IgD-negative memory B cell (primary cell): ENCODE results near the gene PLEKHA4. TPM values are rescaled to one million over a fixed set of nuclear protein-coding genes. Genes with fewer than 3 reads are reported as not detected.
"Not testable (repeated sequence)": the region's sequence is repeated elsewhere in the genome, so short reads cannot be mapped to it uniquely, and the experiment has no call there.

Experiments
- H3K27ac Mint-ChIP-seq, 3 donors: one replicate each; pipeline ENCODE4 v1.8.0; 2020 to 2022; ENCODE audit warnings: mild to moderate bottlenecking in 3 of 3, mixed read lengths in 3 of 3, moderate library complexity in 1 of 3
- H3K27me3 Mint-ChIP-seq: one replicate; pipeline ENCODE4 v1.8.0; 2021; ENCODE audit warnings: mixed read lengths
- H3K36me3 Mint-ChIP-seq: one replicate; pipeline ENCODE4 v1.8.0; 2020; ENCODE audit warnings: mild to moderate bottlenecking, mixed read lengths
- H3K4me1 Mint-ChIP-seq, 3 donors: one replicate each; pipeline ENCODE4 v1.8.0; 2020 to 2022; ENCODE audit warnings: mixed read lengths in 3 of 3, mild to moderate bottlenecking in 1 of 3
- H3K4me3 Mint-ChIP-seq, 4 donors: one replicate each; pipeline ENCODE4 v1.8.0; 2020 to 2022; ENCODE audit warnings: mild to moderate bottlenecking in 4 of 4, mixed read lengths in 4 of 4, moderate library complexity in 3 of 4
- H3K9me3 Mint-ChIP-seq, 3 donors: one replicate each; pipeline ENCODE4 v1.8.0; 2020 to 2021; ENCODE audit warnings: mixed read lengths in 3 of 3, mild to moderate bottlenecking in 1 of 3
- polyA plus RNA-seq: library from polyadenylated mRNA; unstranded; fragments of 300-500 nt; fragmentation: Illumina TruSeq; gene quantifications from one replicate; pipeline ENCODE4 v1.2.3, GENCODE V29; 2021

PLEKHA4 gene
- polyA plus RNA-seq, 1 donor from 2014 or later, result 3.2 TPM

GRCh38 chr19:48861313-48861712, 7.1 kb downstream of the PLEKHA4 start:
- Mint-ChIP-seq H3K27ac (peak overlapping the region in 2 of 3 donors; percentile 46 to 88), H3K36me3 (no peaks in the 10 kb centered on the region), H3K4me3 (peak overlapping the region in 1 of 4 donors; percentile 11), H3K27me3 (peaks cover 5% of the 10 kb centered on the region), H3K9me3 (no peaks in the 10 kb centered on the region), H3K4me1 (peaks cover 0 to 8% (median 3%) of the 10 kb centered on the region in 3 donors)

- Mint-ChIP-seq H3K9me3 (no peaks in the 10 kb centered on the region), H3K4me1 (peaks cover 0 to 8% (median 3%) of the 10 kb centered on the region in 3 donors), H3K36me3 (no peaks in the 10 kb centered on the region), H3K4me3 (peak overlapping the region; percentile 84 to 95 (median 90)), H3K27me3 (peaks cover 1% of the 10 kb centered on the region), H3K27ac (peak overlapping the region in 1 of 3 donors; percentile 69)
These were observed 8.5 kb downstream of the PLEKHA4 start for GRCh38 chr19:48859711-48860572.

- Mint-ChIP-seq H3K27ac (peak overlapping the region in 2 of 3 donors; percentile 26 to 48), H3K27me3 (peaks cover 1% of the 10 kb centered on the region), H3K4me1 (peaks cover 0 to 8% (median 3%) of the 10 kb centered on the region in 3 donors), H3K9me3 (no peaks in the 10 kb centered on the region), H3K4me3 (peak overlapping the region; percentile 84 to 95 (median 90)), H3K36me3 (no peaks in the 10 kb centered on the region)
These were observed 9.3 kb downstream of the PLEKHA4 start for GRCh38 chr19:48858984-48859710.

GRCh38 chr19:48856921-48857320, 11.5 kb downstream of the PLEKHA4 start:
- Mint-ChIP-seq H3K4me3 (peak overlapping the region in 1 of 4 donors; percentile 48), H3K36me3 (no peaks in the 10 kb centered on the region), H3K27me3 (peaks cover 1% of the 10 kb centered on the region), H3K27ac (no peak overlapping the region), H3K9me3 (no peaks in the 10 kb centered on the region), H3K4me1 (peaks cover 0 to 8% (median 3%) of the 10 kb centered on the region in 3 donors)

- Mint-ChIP-seq H3K36me3 (no peaks in the 10 kb centered on the region), H3K27ac (no peak overlapping the region), H3K4me1 (peaks cover 0 to under 1% (median 0%) of the 10 kb centered on the region in 3 donors), H3K9me3 (no peaks in the 10 kb centered on the region), H3K4me3 (no peak overlapping the region), H3K27me3 (no peaks in the 10 kb centered on the region)
These were observed 14.3 kb downstream of the PLEKHA4 start for GRCh38 chr19:48854103-48854502.

- Mint-ChIP-seq H3K4me1 (no peaks in the 10 kb centered on the region), H3K27me3 (no peaks in the 10 kb centered on the region), H3K4me3 (no peak overlapping the region), H3K36me3 (no peaks in the 10 kb centered on the region), H3K9me3 (no peaks in the 10 kb centered on the region), H3K27ac (no peak overlapping the region)
These were observed 14.9 kb downstream of the PLEKHA4 start for GRCh38 chr19:48853483-48853882.

- Mint-ChIP-seq H3K27me3 (no peaks in the 10 kb centered on the region), H3K36me3 (no peaks in the 10 kb centered on the region), H3K27ac (no peak overlapping the region), H3K9me3 (no peaks in the 10 kb centered on the region), H3K4me3 (no peak overlapping the region), H3K4me1 (no peaks in the 10 kb centered on the region)
These were observed 16.1 kb downstream of the PLEKHA4 start for GRCh38 chr19:48852292-48852691.

GRCh38 chr19:48846659-48847058, 21.8 kb downstream of the PLEKHA4 start:
- H3K9me3 Mint-ChIP-seq, H3K27ac Mint-ChIP-seq, H3K36me3 Mint-ChIP-seq, H3K4me3 Mint-ChIP-seq, H3K27me3 Mint-ChIP-seq, H3K4me1 Mint-ChIP-seq: not testable (repeated sequence)

- Mint-ChIP-seq H3K27me3 (no peaks in the 10 kb centered on the region), H3K27ac (no peak overlapping the region), H3K9me3 (no peaks in the 10 kb centered on the region), H3K4me3 (no peak overlapping the region), H3K36me3 (peaks cover 4% of the 10 kb centered on the region), H3K4me1 (peaks cover 0 to 3% (median 1%) of the 10 kb centered on the region in 3 donors)
These were observed 23.0 kb downstream of the PLEKHA4 start for GRCh38 chr19:48845384-48845783.

GRCh38 chr19:48844472-48844871, 23.9 kb downstream of the PLEKHA4 start:
- Mint-ChIP-seq H3K27me3 (no peaks in the 10 kb centered on the region), H3K4me3 (no peak overlapping the region), H3K36me3 (peaks cover 4% of the 10 kb centered on the region), H3K27ac (peak overlapping the region in 1 of 3 donors; percentile 39), H3K9me3 (no peaks in the 10 kb centered on the region), H3K4me1 (peaks cover 0 to 3% (median 1%) of the 10 kb centered on the region in 3 donors)

- no peak overlapping the region for H3K4me3 Mint-ChIP-seq
- H3K27me3 Mint-ChIP-seq, result no peaks in the 10 kb centered on the region
- H3K9me3 Mint-ChIP-seq, result no peaks in the 10 kb centered on the region
- H3K4me1 Mint-ChIP-seq, result peaks cover 0 to 3% (median 2%) of the 10 kb centered on the region in 3 donors
- H3K36me3 Mint-ChIP-seq, result peaks cover 4% of the 10 kb centered on the region
- peak overlapping the region in 1 of 3 donors; percentile 44 for H3K27ac Mint-ChIP-seq
These were observed 25.6 kb downstream of the PLEKHA4 start for GRCh38 chr19:48842789-48843162.

- Mint-ChIP-seq H3K27me3 (no peaks in the 10 kb centered on the region), H3K4me3 (no peak overlapping the region), H3K4me1 (peaks cover 5 to 8% (median 8%) of the 10 kb centered on the region in 3 donors), H3K9me3 (no peaks in the 10 kb centered on the region), H3K27ac (no peak overlapping the region), H3K36me3 (peaks cover 4% of the 10 kb centered on the region)
These were observed 26.8 kb downstream of the PLEKHA4 start for GRCh38 chr19:48841571-48841970.

- Mint-ChIP-seq H3K9me3 (no peaks in the 10 kb centered on the region), H3K36me3 (peaks cover 4% of the 10 kb centered on the region), H3K27me3 (no peaks in the 10 kb centered on the region), H3K27ac (no peak overlapping the region), H3K4me1 (peaks cover 6 to 11% (median 10%) of the 10 kb centered on the region in 3 donors), H3K4me3 (no peak overlapping the region)
These were observed 27.4 kb downstream of the PLEKHA4 start for GRCh38 chr19:48841047-48841446.

- Mint-ChIP-seq H3K36me3 (no peaks in the 10 kb centered on the region), H3K4me1 (peaks cover 12 to 20% (median 13%) of the 10 kb centered on the region in 3 donors), H3K9me3 (no peaks in the 10 kb centered on the region), H3K27me3 (peaks cover 1% of the 10 kb centered on the region), H3K4me3 (peak overlapping the region in 1 of 4 donors; percentile 16), H3K27ac (no peak overlapping the region)
These were observed 30.7 kb downstream of the PLEKHA4 start for GRCh38 chr19:48837687-48838086.

- no peaks in the 10 kb centered on the region for H3K36me3 Mint-ChIP-seq
- no peaks in the 10 kb centered on the region for H3K9me3 Mint-ChIP-seq
- peaks cover 1% of the 10 kb centered on the region for H3K27me3 Mint-ChIP-seq
- peak overlapping the region; percentile 23 to 88 (median 41) for H3K27ac Mint-ChIP-seq
- H3K4me1 Mint-ChIP-seq, result peaks cover 11 to 19% (median 12%) of the 10 kb centered on the region in 3 donors
- H3K4me3 Mint-ChIP-seq, result peak overlapping the region; percentile 77 to 96 (median 88)
These were observed 31.3 kb downstream of the PLEKHA4 start for GRCh38 chr19:48837051-48837524.
